Measurements from ENCODE around the gene SEPTIN2.
A peak's percentile ranks its signal among the peaks of the same experiment; 100 is the strongest.

SEPTIN2 gene

DNA sequence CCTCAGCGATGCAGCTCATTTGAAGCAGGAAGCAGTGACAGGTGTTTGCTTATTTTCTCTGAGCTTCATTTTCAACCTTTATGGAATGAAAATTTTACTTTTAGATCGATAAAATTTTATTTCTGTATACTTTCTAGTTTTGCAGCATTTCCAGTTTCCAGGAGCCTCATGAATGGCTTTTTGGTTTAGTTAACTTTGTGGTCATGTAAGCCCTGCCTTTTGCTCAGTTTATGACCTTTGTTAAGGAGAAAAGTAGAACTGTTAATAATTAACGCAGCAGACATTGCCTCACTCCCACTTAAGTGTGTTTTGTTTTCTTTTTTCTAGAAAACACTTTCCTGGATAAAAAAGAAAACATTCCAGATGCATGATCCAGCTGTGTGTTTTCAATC is 35.9 kb downstream of the SEPTIN2 start:
- no peak for TF ChIP-seq HDGF (IDR thresholded peaks at IDR 0.05; ENCODE audit: borderline replicate concordance)
- TF ChIP-seq ARNT (IDR thresholded peaks at IDR 0.05): no peak
- no peak for TF ChIP-seq L3MBTL2 (conservative IDR thresholded peaks at IDR 0.05)
- TF ChIP-seq ZNF384 (IDR thresholded peaks at IDR 0.05): no peak
- TF ChIP-seq FOXM1 (IDR thresholded peaks at IDR 0.05; ENCODE audit: borderline replicate concordance): no peak
- no peak for TF ChIP-seq SUZ12 (IDR thresholded peaks at IDR 0.05)
- TF ChIP-seq FOXA1 (IDR thresholded peaks at IDR 0.05): no peak
- TF ChIP-seq TARDBP (IDR thresholded peaks at IDR 0.05): no peak
- TF ChIP-seq LEF1 (IDR thresholded peaks at IDR 0.05; ENCODE audit: borderline replicate concordance): no peak
- no peak for TF ChIP-seq BHLHE40 (IDR thresholded peaks at IDR 0.05; ENCODE audit: borderline replicate concordance)
- TF ChIP-seq FOXK2 (IDR thresholded peaks at IDR 0.05): no peak
- TF ChIP-seq CTBP1 (IDR thresholded peaks at IDR 0.05; ENCODE audit: borderline replicate concordance): no peak
- TF ChIP-seq SP1 (IDR thresholded peaks at IDR 0.05): no peak
- TF ChIP-seq ELF4 (IDR thresholded peaks at IDR 0.05): no peak
- no peak for TF ChIP-seq PKNOX1 (IDR thresholded peaks at IDR 0.05)
- TF ChIP-seq NFRKB (IDR thresholded peaks at IDR 0.05): no peak
- CTCF ChIA-PET: no interaction called here
- POLR2A ChIA-PET: no interaction called here
- no peak for DNase-seq (ENCODE audit: extremely low spot score)

DNA sequence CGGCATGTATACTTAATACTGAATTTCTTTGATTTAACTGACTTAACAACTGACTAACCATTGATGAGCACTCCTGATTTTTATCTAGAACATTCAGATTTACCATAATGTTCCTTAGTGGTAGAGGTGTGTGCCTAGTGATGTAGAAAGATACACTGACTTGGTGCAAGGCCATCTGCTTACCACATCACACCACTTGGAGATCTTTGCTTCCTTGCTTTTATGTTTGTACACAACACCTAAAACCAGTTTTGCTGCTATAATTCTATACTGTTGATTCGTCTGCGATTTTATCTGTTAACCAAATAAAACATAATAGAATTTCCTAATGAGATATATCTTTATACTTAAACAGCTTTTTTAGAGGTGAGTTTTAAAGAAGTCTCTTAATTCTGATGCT is 36.5 kb downstream of the SEPTIN2 start:
- DNase-seq (ENCODE audit: extremely low spot score): no peak
- CTCF ChIA-PET: no interaction called here
- POLR2A ChIA-PET: no interaction called here
- TF ChIP-seq FOXM1 (IDR thresholded peaks at IDR 0.05; ENCODE audit: borderline replicate concordance) (no peak), FOXA1 (IDR thresholded peaks at IDR 0.05) (no peak), LEF1 (IDR thresholded peaks at IDR 0.05; ENCODE audit: borderline replicate concordance) (no peak), SUZ12 (IDR thresholded peaks at IDR 0.05) (no peak), BHLHE40 (IDR thresholded peaks at IDR 0.05; ENCODE audit: borderline replicate concordance) (no peak), ZNF384 (IDR thresholded peaks at IDR 0.05) (no peak), HDGF (IDR thresholded peaks at IDR 0.05; ENCODE audit: borderline replicate concordance) (no peak), ELF4 (IDR thresholded peaks at IDR 0.05) (no peak), CTBP1 (IDR thresholded peaks at IDR 0.05; ENCODE audit: borderline replicate concordance) (no peak), TARDBP (IDR thresholded peaks at IDR 0.05) (no peak), FOXK2 (IDR thresholded peaks at IDR 0.05) (no peak), PKNOX1 (IDR thresholded peaks at IDR 0.05) (no peak), L3MBTL2 (conservative IDR thresholded peaks at IDR 0.05) (no peak), SP1 (IDR thresholded peaks at IDR 0.05) (no peak), ARNT (IDR thresholded peaks at IDR 0.05) (no peak), NFRKB (IDR thresholded peaks at IDR 0.05) (no peak)

GRCh38 chr2:241354668-241355658 is 39.2 kb downstream of the SEPTIN2 start:
- POLR2A ChIA-PET: interaction anchor here (0.9 kb wide), 1 partner anchor 40 kb away, joined by 3 read pairs; no protein-coding TSS in a partner anchor
- TF ChIP-seq L3MBTL2 (conservative IDR thresholded peaks at IDR 0.05) (peak; percentile 45; the same call in 1 of the 2 replicates), ARNT (IDR thresholded peaks at IDR 0.05) (no peak)
- CTCF ChIA-PET: no interaction called here
- peak; percentile 56 for DNase-seq (ENCODE audit: extremely low spot score)

DNA sequence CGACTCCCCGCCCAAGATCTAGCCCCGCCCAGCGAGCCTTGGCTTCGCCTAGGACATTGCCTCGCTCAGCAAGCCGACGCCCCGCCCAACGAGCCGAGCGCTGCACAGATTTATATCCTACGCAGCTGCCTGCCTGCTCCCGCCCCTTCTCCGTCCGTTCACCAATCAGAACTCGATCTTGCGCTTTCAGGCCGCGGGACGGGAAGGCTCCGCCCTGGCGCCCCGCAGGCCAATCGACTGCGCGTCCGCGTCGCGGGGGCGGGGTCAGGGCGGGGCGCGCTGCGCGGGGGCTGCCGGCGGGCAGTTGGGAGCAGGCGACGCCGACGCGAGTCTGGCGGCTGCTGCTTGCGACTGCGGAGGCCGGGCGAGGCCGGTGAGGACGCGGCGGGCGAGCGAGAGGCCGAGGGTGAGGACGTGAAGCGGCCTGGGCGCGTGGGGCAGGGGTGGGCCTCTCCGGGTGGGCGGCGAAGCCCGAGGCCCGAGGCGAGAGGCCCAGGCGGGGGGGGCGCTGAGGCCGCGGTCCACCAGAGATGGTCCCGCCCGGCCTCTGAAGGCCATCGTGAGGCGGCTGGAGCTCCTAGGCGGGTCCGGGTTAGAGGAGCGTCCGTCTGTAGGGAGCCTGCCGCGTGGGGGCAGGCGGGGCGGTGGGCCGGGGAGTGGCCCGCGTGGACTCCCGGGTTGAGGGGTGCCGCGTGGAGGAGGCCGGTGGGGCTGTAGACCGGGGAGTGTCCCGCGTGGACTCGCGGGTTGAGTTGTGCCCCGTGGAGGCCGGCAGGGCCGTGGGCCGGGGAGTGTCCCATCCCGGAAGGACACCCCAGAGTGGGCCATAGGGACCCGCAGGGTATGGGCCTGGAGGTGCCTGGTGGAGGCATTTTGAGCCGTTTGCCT is 40.5 kb downstream of the SEPTIN2 start, which contains the start of gene FARP2:
TSS of gene FARP2 (plus strand) at position 303 of the 888 bp plus-strand sequence. CDS start 16,823 bp downstream, outside the sequence.
- CTCF ChIA-PET: no interaction called here
- TF ChIP-seq SUZ12 (IDR thresholded peaks at IDR 0.05) (no peak), FOXM1 (IDR thresholded peaks at IDR 0.05; ENCODE audit: borderline replicate concordance) (peak; percentile 24; the same call in 1 of the 2 replicates), PKNOX1 (IDR thresholded peaks at IDR 0.05) (peak; percentile 85)
- POLR2A ChIA-PET: no interaction called here
- peak; percentile 86 for DNase-seq (ENCODE audit: extremely low spot score)

DNA sequence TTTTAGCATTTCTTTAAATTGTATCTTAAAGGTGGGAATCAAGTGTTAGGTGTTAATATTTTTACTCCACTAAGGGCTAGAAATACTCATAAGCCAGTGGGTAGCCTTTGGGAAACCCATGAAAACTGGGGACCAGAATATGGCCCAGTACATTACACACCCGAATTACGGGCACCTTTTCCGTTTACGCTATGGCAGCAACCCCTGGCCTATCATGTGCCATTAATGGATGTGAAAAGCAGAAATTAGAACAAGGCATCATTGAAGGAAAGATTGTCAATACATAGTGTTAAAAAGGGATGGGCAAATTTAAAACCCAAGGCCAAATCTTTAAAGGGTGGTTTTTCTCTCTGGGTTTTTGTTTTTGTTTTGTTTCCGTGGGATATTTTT is 41.1 kb downstream of the SEPTIN2 start:
- ChIA-PET CTCF (no interaction called here), POLR2A (no interaction called here)
- DNase-seq (ENCODE audit: extremely low spot score): no peak
- no peak for TF ChIP-seq LEF1 (IDR thresholded peaks at IDR 0.05; ENCODE audit: borderline replicate concordance)
- TF ChIP-seq ELF4 (IDR thresholded peaks at IDR 0.05): no peak
- no peak for TF ChIP-seq SUZ12 (IDR thresholded peaks at IDR 0.05)
- TF ChIP-seq FOXM1 (IDR thresholded peaks at IDR 0.05; ENCODE audit: borderline replicate concordance): no peak
- no peak for TF ChIP-seq HDGF (IDR thresholded peaks at IDR 0.05; ENCODE audit: borderline replicate concordance)
- no peak for TF ChIP-seq PKNOX1 (IDR thresholded peaks at IDR 0.05)
- TF ChIP-seq ARNT (IDR thresholded peaks at IDR 0.05): no peak

All from HEK293T (cell line).